ENCODE data around the gene JARID2. TPM values are rescaled to one million over a fixed set of nuclear protein-coding genes. Genes with fewer than 3 reads are reported as not detected.

Gene JARID2
- total RNA-seq, 1 experiment from 2014 or later: 6.0 TPM

- in situ Hi-C loops (cut with HindIII; ENCODE audit: low pct_unique_long_range_greater_than_20kb, low sequenced_read_pairs) (no loop called here), intact Hi-C loops (cut with micrococcal nuclease; ENCODE audit: unreplicated experiment) (no loop called here)
- Histone ChIP-seq H3K36me3 (ENCODE audit: control insufficient read depth, insufficient read depth, low read length) (no peaks in the 10 kb centered on the region), H3K9me3 (ENCODE audit: control insufficient read depth, insufficient read depth, low read depth, low read length) (no peaks in the 10 kb centered on the region), H3K4me1 (ENCODE audit: control insufficient read depth, insufficient read depth, low read length) (no peaks in the 10 kb centered on the region), H3K4me3 (ENCODE audit: low read depth in 2 of 2, low read length in 2 of 2) (no peak overlapping the region), H3K27ac (ENCODE audit: low read length) (no peak overlapping the region), H3K27me3 (ENCODE audit: control insufficient read depth, insufficient read depth, low read length) (no peaks in the 10 kb centered on the region)
- DNase-seq (ENCODE audit: low read depth, low spot score) (no peak), ATAC-seq (no peak)
- ChIA-PET CTCF (no interaction called here), POLR2A (no interaction called here)
- no peak for TF ChIP-seq TCF7L2 (IDR thresholded peaks at IDR 0.05; ENCODE audit: low read depth, low read length)
- TF ChIP-seq REST (IDR thresholded peaks at IDR 0.05; ENCODE audit: insufficient read depth in 1 of 2, low read depth in 2 of 2, low read length in 1 of 2): no peak
- no peak for TF ChIP-seq SIN3A (IDR thresholded peaks at IDR 0.05; ENCODE audit: borderline replicate concordance, insufficient read depth, low read depth, low read length)
- TF ChIP-seq CTCF (IDR thresholded peaks at IDR 0.05): no peak
- TF ChIP-seq POLR2AphosphoS5 (IDR thresholded peaks at IDR 0.05; ENCODE audit: low read depth, low read length): no peak
- BruUV-seq (replicated peaks): no TSS peak
These were observed 131.1 kb downstream of the JARID2 start for GRCh38 chr6:15376900-15377487.

GRCh38 chr6:15378272-15378671, 132.4 kb downstream of the JARID2 start:
- ATAC-seq (no peak), DNase-seq (ENCODE audit: low read depth, low spot score) (no peak)
- Histone ChIP-seq H3K9me3 (ENCODE audit: control insufficient read depth, insufficient read depth, low read depth, low read length) (no peaks in the 10 kb centered on the region), H3K4me3 (ENCODE audit: low read depth in 2 of 2, low read length in 2 of 2) (no peak overlapping the region), H3K36me3 (ENCODE audit: control insufficient read depth, insufficient read depth, low read length) (no peaks in the 10 kb centered on the region), H3K27ac (ENCODE audit: low read length) (no peak overlapping the region), H3K4me1 (ENCODE audit: control insufficient read depth, insufficient read depth, low read length) (no peaks in the 10 kb centered on the region), H3K27me3 (ENCODE audit: control insufficient read depth, insufficient read depth, low read length) (no peaks in the 10 kb centered on the region)
- intact Hi-C loops (cut with micrococcal nuclease; ENCODE audit: unreplicated experiment) (no loop called here), in situ Hi-C loops (cut with HindIII; ENCODE audit: low pct_unique_long_range_greater_than_20kb, low sequenced_read_pairs) (no loop called here)
- BruUV-seq (replicated peaks): no TSS peak
- ChIA-PET POLR2A (no interaction called here), CTCF (interaction anchor here (0.7 kb wide), 1 partner anchor 149 kb away, joined by 10 read pairs; no protein-coding TSS in a partner anchor)
- TF ChIP-seq POLR2AphosphoS5 (IDR thresholded peaks at IDR 0.05; ENCODE audit: low read depth, low read length) (no peak), CTCF (IDR thresholded peaks at IDR 0.05) (no peak), SIN3A (IDR thresholded peaks at IDR 0.05; ENCODE audit: borderline replicate concordance, insufficient read depth, low read depth, low read length) (no peak), REST (IDR thresholded peaks at IDR 0.05; ENCODE audit: insufficient read depth in 1 of 2, low read depth in 2 of 2, low read length in 1 of 2) (no peak), TCF7L2 (IDR thresholded peaks at IDR 0.05; ENCODE audit: low read depth, low read length) (no peak)
